Anterior cingulate cortex (tissue), 58 donors: Measurements from ENCODE around the gene RTP3.
A peak's percentile ranks its signal among the peaks of the same experiment; 100 is the strongest.
"Not testable (repeated sequence)": the region's sequence is repeated elsewhere in the genome, so short reads cannot be mapped to it uniquely, and the experiment has no call there.

ENCODE experiments used
- DNase-seq, 58 donors: peaks; one replicate each; lab custom pipeline; 2025; lab: John Stamatoyannopoulos, UW

Gene RTP3

DNA sequence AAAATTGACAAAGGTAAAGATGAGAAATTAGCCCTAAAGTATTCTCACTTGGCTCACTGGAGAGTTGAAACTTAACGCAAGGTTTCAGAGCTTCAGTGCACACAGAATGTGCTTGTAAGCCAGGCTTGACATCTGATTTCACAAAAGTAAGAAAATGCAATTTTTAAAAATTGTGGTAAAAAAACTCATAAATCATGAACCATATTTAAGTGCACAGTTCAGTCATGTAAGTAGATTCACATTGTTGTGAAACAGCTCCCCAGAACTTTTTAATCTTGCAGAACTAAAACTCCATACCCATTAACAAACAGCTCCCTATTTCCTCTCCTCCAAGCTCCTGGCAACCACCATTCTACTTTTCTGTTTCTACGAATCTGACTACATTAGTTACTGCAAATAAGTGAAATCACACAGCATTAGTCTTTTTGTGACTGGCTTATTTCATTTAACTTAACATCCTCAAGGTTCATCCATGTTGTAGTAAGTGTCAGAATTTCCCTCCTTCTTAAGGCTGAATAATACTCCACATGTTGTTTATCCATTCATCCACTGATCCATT is 14.5 kb downstream of the RTP3 start:
- no peak for DNase-seq

- DNase-seq: no peak
Measured at GRCh38 chr3:46516521-46516920, 18.7 kb downstream of the RTP3 start.

DNA sequence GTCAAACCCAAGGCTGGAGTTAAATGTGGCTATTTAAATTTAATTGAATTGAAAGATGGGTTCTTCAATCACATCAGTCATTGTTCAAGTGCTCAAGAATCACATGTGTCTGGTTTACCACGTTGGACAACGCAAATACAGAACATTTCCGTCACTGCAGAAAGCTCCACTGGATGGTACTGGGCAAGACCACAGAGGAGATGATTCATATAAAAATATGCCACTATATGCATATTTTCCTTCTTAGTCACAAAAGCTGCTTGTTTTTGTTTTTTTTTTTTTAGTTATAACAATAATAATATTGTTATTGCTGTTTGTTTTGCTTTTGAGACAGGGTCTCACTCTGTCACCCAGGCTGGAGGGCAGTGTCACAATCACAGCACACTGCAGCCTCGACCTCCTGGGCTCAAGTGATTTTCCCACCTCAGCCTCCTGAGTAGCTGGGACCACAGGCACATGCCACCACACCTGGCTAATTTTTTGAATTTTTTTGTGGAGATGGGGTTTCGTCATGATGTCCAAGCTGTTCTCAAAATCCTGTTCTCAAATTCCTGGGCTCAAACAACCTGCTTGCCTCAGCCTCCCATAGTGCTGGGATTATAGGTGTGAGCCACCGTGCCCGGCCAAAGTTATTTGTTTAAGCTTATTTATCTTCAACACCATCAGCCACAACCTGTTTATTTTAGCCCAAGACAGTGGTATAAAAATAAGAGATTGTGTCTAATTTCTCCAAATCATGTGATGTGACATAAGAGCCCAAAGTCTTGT is 19.4 kb downstream of the RTP3 start:
- no peak for DNase-seq

GRCh38 chr3:46517784-46518181 is 20.0 kb downstream of the RTP3 start:
- no peak for DNase-seq

DNA sequence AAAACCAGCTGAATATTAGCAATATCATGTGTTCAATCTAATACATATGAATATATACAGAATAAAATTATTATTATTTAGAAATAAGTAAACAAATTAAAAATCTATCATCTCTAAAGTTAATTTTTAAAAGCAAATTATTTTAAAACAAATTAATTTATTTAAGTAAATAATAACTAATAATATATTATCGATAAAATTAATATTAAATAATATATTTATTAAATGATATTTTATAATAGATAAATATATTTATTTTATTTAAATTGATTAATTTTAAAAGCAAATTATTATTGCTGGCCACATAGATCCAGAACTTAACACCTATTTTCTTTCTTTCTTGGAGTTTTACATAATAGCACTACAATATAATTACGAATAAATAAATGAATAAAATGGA is 22.2 kb downstream of the RTP3 start:
- no peak for DNase-seq

- DNase-seq: no peak
Measured at GRCh38 chr3:46520531-46520930, 22.8 kb downstream of the RTP3 start.

- DNase-seq: no peak
Measured at GRCh38 chr3:46521096-46521495, 23.3 kb downstream of the RTP3 start.

- not testable (repeated sequence) for DNase-seq
Measured at GRCh38 chr3:46522201-46522600, 24.4 kb downstream of the RTP3 start.

GRCh38 chr3:46523556-46523955 is 25.8 kb downstream of the RTP3 start:
- no peak for DNase-seq

GRCh38 chr3:46524008-46524407 is 26.2 kb downstream of the RTP3 start:
- DNase-seq: no peak

- no peak for DNase-seq
Measured at GRCh38 chr3:46524832-46525231, 27.1 kb downstream of the RTP3 start.

DNA sequence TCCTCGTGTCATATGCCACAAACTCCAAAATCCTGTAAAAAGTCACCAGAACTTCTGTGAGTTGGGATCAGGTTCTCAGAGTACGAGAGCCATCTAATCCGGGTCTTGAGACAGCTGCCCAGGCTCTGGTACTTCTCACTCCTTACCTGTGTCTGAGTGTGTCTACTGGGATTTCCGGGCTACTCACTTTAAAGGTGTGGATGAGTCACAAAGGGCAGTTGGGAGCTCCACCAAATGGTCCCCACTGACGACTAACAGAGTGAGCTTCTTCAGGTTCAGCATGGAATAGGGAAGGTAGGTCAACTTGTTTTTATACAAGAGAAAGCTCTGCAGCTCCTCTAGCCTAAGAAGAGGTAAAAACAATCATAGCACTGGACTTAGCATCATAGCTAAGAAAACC is 29.5 kb downstream of the RTP3 start:
- DNase-seq: no peak

DNA sequence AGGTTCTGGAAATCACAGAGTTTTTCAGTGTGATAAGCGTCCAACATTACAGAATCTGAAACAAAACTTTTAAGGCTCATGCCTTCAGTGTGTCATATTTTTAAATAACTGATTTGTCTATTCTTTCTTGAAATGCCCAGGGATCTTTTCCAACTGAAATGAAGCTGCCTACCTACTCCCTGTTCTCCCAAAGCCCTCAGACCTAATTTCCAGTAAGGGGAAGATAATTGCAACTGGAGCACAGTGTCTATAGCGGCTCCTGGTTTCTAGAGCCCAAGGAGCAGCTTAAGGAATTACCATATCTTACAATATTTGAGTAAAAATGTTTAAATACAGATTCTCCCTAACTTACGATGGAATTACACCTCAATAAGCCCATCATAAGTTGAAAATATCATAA is 35.3 kb downstream of the RTP3 start:
- DNase-seq: no peak

DNA sequence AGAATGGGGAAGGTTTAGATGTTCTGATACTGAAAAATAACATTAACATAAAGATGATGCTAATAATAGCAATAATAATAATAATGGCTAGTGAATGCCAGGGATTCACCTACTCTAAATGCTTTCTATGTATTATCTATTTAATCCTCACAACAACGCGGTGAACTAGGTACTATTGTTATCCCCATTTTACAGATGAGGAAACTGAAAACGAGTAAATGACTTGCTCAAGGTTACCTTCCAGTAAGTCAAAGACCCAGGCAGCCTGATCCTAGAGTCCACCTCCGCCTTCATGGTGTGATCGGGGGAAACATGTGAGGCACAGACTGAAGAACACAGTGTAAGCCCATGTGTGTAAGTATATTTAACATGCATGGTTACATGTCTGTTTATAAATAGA is 38.0 kb downstream of the RTP3 start:
- DNase-seq: no peak

DNA sequence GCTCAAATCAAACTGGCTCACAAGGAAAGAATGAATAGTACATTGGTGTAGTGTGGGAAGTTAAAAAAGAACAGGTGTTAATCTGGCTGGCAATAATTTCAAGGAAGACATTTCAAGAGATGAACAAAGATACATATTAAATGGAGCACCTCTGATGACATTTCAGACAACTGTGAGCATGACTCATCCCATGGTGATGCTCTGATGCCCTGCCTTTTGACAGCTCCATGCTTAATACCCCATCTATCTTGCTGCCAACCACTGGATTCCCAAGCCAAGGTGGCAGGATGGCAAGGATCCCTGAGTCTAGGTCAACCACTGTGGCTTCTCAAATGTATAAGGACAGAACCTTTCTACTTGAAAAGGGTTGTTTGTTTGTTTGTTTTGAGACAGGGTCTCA is 39.0 kb downstream of the RTP3 start:
- DNase-seq: no peak

- no peak for DNase-seq
Measured at GRCh38 chr3:46537316-46537715, 39.5 kb downstream of the RTP3 start.

DNA sequence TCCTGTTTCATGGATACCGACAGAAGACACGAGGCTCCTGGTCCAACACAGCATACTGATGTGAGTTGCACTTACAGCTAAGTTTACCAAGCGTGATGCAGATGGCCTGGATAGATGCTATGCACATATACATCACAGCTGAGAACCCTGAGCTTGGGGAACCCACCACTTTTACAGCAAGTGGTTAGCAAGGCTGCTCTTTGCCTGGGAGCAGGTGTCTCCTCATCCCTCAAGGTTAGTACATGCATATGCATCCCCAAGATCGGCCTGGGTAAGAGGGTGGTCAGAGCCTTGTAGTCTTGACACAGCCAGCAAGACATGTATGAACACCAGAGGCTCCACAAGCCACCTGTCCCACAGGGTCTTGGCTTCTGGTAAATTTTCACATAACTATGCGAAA is 40.0 kb downstream of the RTP3 start:
- no peak for DNase-seq

DNA sequence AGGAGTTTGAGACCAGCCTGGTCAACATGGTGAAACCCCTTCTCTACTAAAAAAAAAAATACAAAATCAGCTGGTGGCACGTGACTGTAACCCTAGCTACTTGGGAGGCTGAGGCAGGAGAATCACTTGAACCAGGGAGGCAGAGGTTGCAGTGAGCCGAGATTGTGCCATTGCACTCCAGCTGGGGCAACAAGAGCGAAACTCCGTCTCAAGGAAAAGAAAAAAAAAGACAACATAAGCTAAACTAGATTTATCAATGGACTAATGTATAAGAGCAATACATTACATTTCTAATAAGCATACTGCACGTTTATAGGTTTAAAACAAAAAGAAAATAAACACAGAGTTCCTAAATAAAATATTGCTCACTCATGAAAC is 40.6 kb downstream of the RTP3 start:
- DNase-seq: not testable (repeated sequence)

DNA sequence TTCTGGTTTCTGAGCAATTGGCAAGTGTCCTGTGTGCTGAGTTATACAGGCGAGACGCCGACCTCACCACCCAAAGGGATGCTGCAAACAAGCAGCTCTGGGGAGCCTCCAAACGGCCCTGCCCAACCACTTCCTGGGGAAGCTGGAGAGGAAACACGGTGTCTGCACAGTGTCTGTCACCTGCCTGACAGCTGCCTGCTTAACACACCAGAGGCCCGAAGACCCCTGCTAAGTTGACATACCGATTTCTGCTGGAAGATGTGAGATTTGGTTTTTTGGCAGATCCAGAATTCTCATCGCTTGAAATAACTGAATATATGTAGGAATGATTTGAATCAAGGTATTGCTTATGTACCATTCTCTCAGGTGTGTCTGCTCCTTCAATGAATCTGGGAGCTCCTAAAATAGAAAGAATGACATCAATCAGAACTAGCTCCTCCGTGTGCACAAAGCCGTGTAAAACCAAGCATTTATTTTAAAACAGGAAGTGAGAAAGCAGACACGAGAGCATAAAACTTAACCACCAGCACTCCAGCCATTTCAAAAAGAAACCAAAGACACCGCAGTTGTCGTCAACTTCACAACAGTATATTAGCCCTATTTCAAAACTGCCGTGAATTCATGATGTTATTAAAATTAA is 41.1 kb downstream of the RTP3 start:
- peak in 23 of 58 donors; percentile 3 to 41 (median 12) for DNase-seq

DNA sequence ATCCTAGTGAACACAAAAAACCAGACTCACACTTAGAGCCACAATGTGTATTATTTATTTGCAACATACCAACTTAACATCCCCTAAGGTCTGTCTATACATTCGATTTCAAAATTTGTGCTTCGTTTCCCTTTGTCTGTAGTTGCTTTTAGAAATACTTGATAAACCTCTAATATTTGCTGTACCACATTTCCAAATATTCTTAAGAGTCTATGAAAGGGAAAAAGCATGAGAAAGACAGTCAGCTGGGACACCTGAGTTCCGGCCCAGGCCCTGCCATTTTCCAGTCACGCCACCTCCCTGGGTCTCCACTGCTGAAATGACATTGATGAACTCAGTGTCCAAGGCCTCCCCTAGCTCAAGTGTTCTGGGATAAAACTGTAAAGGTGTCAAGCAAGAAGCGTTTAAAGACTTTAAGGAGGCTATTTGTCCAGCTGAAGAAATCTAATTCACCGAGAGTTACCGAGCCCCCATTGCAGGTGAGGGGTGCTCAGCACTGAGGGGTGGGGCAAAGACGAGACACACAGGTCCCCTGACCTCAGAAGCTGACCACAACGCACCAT is 41.7 kb downstream of the RTP3 start:
- DNase-seq: no peak

DNA sequence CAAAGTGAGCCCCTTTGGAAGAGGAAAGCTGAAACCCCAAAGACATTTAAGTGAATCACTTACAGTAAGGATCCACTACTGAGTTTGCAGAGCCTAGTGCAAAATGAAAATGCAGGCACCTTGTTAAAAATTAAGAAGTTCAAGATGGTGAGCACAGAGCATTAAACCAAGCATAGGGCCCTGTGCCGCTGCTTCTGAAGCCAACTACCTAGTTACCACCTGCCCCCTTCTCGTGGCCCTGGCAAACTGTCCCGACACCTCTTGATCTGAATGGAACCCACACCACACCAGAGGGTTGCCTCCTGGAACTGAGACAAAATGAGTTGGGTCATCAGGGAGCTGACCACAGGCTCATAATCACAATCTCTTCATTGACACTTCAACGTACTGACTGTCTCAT is 42.8 kb downstream of the RTP3 start:
- no peak for DNase-seq

GRCh38 chr3:46541835-46542234 is 44.1 kb downstream of the RTP3 start:
- DNase-seq: no peak
